Right cardiac atrium (tissue), 5 donors: Measurements from ENCODE around the gene NEK2. TPM values are rescaled to one million over a fixed set of nuclear protein-coding genes. Genes with fewer than 3 reads are reported as not detected.
"Not testable (repeated sequence)": the region's sequence is repeated elsewhere in the genome, so short reads cannot be mapped to it uniquely, and the experiment has no call there.

Experiments
- ATAC-seq, 2 donors: fragments of 200-7000 bp; cut with Tn5 transposase; one replicate each; pipeline versions ENCODE4 v1.8.0 to v1.9.1; 2020; ENCODE audit warnings: moderate library complexity in 2 of 2, mild to moderate bottlenecking in 1 of 2
- DNase-seq, 3 donors: peaks; one replicate each; pipeline ENCODE4 v3.0.0-alpha.2; 2020
- H3K27ac ChIP-seq: one replicate; pipeline ENCODE4 v1.5.1; 2013; ENCODE audit warnings: mild to moderate bottlenecking, low read length, control low read depth, moderate library complexity
- H3K27me3 ChIP-seq: one replicate; pipeline ENCODE4 v1.6.1; 2013; ENCODE audit not compliant: control insufficient read depth, insufficient read depth
- H3K4me1 ChIP-seq: one replicate; pipeline ENCODE4 v1.6.1; 2013; ENCODE audit warnings: low read length; ENCODE audit not compliant: control insufficient read depth, insufficient read depth
- H3K4me3 ChIP-seq: one replicate; pipeline ENCODE4 v1.5.1; 2013; ENCODE audit warnings: low read length, control low read depth
- H3K9me3 ChIP-seq: one replicate; pipeline ENCODE4 v1.6.1; 2013; ENCODE audit warnings: low read length; ENCODE audit not compliant: control insufficient read depth
- WGBS: extraction: QIAGEN DNeasy Blood & Tissue Kit; methylation state at CpG from one replicate; pipeline ENCODE4 v1.1.7; 2013; 5-methylcytosine and 5-hydroxymethylcytosine counted together
- intact Hi-C, 4 donors: fragments of 100-400 bp; cut with DNase I; formaldehyde crosslinking; loops; one replicate each; pipeline versions ENCODE4 v1.11.0 to v1.14.0; 2022 to 2023
- polyA plus RNA-seq: library from polyadenylated mRNA; stranded (reverse); fragments of 200-250 nt; gene quantifications from one replicate; pipeline ENCODE4 v1.2.3, GENCODE V29; 2013
- total RNA-seq, 4 donors: library from RNA; stranded (reverse); fragmentation: NEBNext Ultra II Directional; extraction: Animal tissue kit (Norgen Biotek cat#: 25700); gene quantifications; one replicate each; pipeline ENCODE4 v1.2.1, GENCODE V29; 2021
- donor health status: healthy with polysubstance abuse.
- donor health status: DM: no; HTN: yes; CAD: no.
- donor health status: DM: no; HTN: no; CAD: no.
- donor health status: DM: no; HTN: yes; CAD: no; lungs with severe emphysema.
- donor health status: DM: yes; HTN: yes; CAD: no.

NEK2 gene
- total and polyA plus RNA-seq, 5 donors, result 0.25 to 0.80 (median 0.44) TPM; not detected in 2

DNA sequence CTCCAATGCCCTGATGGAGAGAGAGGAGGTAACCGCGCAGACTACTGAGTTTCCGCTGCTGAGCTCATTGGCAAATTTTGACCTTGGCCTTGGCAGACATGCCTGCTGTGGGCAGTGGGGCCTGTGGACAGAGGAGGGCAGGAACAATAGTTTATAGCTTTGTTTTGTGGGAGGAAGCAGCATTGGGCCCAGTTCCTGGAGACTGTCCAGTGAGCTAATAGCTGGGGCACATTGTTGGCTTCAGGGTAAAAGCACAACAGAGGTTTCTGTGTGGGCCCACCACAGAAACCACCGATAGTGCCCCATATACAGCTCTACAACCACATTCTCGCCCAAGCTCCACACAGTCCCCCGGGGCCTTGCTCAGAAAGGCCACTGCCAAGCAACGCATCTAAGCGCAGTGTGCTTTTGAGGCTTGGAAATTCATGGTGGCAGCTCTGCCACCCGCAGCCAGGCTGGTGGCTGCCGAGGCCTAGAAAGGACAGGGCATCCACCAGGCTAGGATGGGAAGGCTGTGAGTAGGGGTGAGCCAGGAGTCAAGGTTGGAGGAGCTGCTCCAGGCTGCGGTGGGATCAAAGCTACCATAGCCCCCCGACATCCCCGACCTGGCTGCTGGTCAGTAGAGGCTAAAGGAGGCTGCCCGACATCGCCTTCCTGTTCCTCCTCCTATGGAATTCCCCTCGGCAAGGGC, 43.2 kb downstream of the NEK2 start:
- peaks cover 24% of the 10 kb centered on the region for H3K4me1 ChIP-seq
- 78% methylated on average over 16 of the region's 16 CpGs for WGBS
- no peaks in the 10 kb centered on the region for H3K27me3 ChIP-seq
- H3K27ac ChIP-seq, result peak overlapping the region; percentile 68
- no peak for ATAC-seq
- no peak overlapping the region for H3K4me3 ChIP-seq
- no peaks in the 10 kb centered on the region for H3K9me3 ChIP-seq
- peak in 1 of 3 donors; percentile 55 for DNase-seq
- intact Hi-C loops, result loop anchor here in 1 of 4 donors (5.0 kb wide), 1 partner anchor 55 kb away; the partner anchor contains the start of gene SLC30A1

GRCh38 chr1:211631168-211631567, 44.3 kb downstream of the NEK2 start:
- ATAC-seq (no peak), DNase-seq (no peak)
- no peak overlapping the region for H3K4me3 ChIP-seq
- WGBS, result 59% methylated on average over 6 of the region's 6 CpGs
- H3K9me3 ChIP-seq, result no peaks in the 10 kb centered on the region
- H3K27me3 ChIP-seq, result no peaks in the 10 kb centered on the region
- intact Hi-C loops, result loop anchor here in 1 of 4 donors (5.0 kb wide), 1 partner anchor 54 kb away; the partner anchor contains the start of gene SLC30A1
- peaks cover 24% of the 10 kb centered on the region for H3K4me1 ChIP-seq
- peak overlapping the region; percentile 61 for H3K27ac ChIP-seq

DNA sequence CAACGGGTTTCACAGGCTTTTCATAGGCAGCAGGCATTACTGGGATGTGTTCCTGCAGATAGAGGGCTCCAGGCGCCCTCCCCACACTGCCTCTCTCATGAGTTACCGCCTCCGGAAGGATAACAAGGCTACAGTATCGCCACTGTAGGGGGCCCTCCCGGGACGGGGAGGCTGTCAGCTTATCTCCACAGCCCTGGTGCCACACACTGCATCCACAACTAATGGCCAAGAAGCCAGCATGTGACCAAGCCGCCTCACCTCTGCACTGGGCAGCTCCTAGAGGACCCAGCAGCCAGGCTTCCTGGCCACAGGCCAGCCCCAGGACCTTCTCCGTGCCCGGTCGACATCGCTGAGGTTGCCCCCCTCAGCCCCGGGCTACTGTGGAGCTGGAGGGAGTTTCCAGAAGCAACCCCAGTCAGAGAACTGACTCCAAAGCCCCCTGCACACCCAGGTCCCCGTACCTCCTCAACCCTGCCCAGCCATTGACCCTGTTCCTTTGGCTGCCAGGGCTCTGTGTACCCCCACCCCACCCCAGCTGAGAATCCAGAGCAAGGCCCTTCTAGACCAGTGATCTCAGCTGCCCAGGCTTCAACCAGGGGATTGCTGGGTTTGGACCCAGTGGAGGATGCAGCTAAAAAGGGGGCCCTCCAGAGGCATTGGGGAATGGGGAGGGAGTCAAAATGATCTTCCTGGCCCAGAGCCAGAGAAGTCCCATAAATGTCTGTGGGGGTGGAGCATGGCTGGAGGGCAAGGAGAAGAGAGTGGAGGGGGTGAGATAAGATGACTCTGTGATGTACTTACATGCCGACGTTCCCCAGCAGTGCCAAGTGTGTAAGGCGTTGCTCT, 45.0 kb downstream of the NEK2 start:
- intact Hi-C loops, result loop anchor here in 1 of 4 donors (5.0 kb wide), 1 partner anchor 53 kb away; the partner anchor contains the start of gene SLC30A1
- DNase-seq, result peak; percentile 52 to 84 (median 78)
- Histone ChIP-seq H3K27ac (peak overlapping the region; percentile 72), H3K27me3 (no peaks in the 10 kb centered on the region), H3K4me1 (peaks cover 24% of the 10 kb centered on the region), H3K9me3 (no peaks in the 10 kb centered on the region), H3K4me3 (no peak overlapping the region)
- WGBS, result 21% methylated on average over 17 of the region's 17 CpGs
- peak; percentile 79 to 81 for ATAC-seq

GRCh38 chr1:211628417-211628816, 47.0 kb downstream of the NEK2 start:
- no peak for DNase-seq
- Histone ChIP-seq H3K4me1 (peaks cover 21% of the 10 kb centered on the region), H3K9me3 (no peaks in the 10 kb centered on the region), H3K4me3 (no peak overlapping the region), H3K27me3 (no peaks in the 10 kb centered on the region), H3K27ac (no peak overlapping the region)
- ATAC-seq, result no peak
- intact Hi-C loops, result no loop called here
- 59% methylated on average over 4 of the region's 4 CpGs for WGBS

DNA sequence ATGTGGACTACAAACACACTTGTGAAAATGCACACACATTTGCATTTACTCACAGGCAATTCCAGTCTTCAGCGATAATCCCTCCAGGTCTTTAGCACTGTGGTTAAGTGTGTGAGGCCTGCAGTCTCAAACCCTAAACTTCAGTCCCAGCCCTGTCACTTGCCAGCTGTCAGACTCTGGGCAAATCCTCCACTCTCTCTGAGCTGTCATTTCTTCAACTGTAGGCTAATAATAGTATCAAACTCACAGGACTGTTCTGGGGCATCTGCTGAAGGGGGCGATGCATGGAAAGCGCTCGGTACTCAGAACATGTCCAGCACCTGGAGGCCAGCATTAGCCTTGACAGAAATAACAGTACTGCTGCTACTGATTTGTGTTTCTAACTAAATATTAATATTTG, 48.2 kb downstream of the NEK2 start:
- 77% methylated on average over 4 of the region's 4 CpGs for WGBS
- Histone ChIP-seq H3K27ac (no peak overlapping the region), H3K9me3 (no peaks in the 10 kb centered on the region), H3K4me1 (peaks cover 10% of the 10 kb centered on the region), H3K27me3 (no peaks in the 10 kb centered on the region), H3K4me3 (no peak overlapping the region)
- intact Hi-C loops, result no loop called here
- no peak for DNase-seq
- ATAC-seq, result no peak

DNA sequence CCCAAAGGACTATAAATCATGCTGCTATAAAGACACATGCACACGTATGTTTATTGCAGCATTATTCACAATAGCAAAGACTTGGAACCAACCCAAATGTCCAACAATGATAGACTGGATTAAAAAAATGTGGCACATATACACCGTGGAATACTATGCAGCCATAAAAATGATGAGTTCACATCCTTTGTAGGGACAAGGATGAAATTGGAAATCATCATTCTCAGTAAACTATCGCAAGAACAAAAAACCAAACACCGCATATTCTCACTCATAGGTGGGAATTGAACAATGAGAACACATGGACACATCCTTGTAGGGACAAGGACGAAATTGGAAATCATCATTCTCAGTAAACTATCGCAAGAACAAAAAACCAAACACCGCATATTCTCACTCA, 49.6 kb downstream of the NEK2 start:
- ATAC-seq, intact Hi-C loops, H3K4me3 ChIP-seq, H3K4me1 ChIP-seq, DNase-seq, H3K9me3 ChIP-seq, H3K27me3 ChIP-seq, H3K27ac ChIP-seq: not testable (repeated sequence)
- WGBS, result 97% methylated on average over 6 of the region's 7 CpGs

DNA sequence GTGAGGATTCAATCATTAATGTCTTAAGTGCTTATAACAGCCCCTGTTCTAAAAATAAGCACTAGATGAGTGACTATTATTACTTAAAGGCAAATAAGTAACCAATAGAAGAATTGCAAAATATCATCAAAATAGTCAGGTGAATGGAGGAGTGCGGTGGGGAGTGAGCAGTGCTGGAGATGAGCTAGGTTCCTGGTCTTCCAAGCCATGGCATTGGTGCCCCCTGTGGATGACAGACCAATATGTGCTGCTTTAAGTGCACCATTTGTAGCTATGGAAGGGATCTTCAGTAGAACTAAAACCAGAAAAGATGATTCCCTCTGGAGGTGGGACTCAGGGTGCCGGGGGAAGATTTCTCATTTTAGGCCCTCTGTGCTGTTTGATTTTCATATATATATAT, 50.4 kb downstream of the NEK2 start:
- 69% methylated on average over 2 of the region's 2 CpGs for WGBS
- H3K4me1 ChIP-seq, result peaks cover 1% of the 10 kb centered on the region
- ATAC-seq, result peak; percentile 42 to 51
- H3K4me3 ChIP-seq, result no peak overlapping the region
- no peak overlapping the region for H3K27ac ChIP-seq
- H3K27me3 ChIP-seq, result no peaks in the 10 kb centered on the region
- intact Hi-C loops, result no loop called here
- no peaks in the 10 kb centered on the region for H3K9me3 ChIP-seq
- DNase-seq, result peak in 1 of 3 donors; percentile 58

DNA sequence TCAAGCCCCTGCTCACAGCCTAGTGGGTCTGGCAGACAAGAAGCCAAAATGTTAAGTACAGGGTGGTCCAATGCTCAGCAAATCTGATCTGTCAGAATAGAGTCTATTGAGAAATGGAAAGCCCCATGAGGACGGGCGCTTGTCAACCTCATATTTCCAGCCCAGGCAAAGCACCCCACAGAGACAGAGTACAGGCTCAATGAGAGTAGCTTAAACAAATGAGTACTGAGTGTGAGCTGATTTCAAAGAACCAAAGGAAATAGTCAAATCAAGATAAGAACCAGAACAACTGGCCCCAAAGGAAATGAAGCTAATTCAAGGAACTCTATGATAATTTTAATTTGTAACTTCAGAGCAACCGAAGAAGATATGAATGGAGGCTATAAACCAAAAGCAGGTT, 51.9 kb downstream of the NEK2 start:
- Histone ChIP-seq H3K27ac (no peak overlapping the region), H3K27me3 (no peaks in the 10 kb centered on the region), H3K4me1 (no peaks in the 10 kb centered on the region), H3K9me3 (no peaks in the 10 kb centered on the region), H3K4me3 (no peak overlapping the region)
- 66% methylated on average over 3 of the region's 3 CpGs for WGBS
- intact Hi-C loops, result no loop called here
- no peak for DNase-seq
- no peak for ATAC-seq

DNA sequence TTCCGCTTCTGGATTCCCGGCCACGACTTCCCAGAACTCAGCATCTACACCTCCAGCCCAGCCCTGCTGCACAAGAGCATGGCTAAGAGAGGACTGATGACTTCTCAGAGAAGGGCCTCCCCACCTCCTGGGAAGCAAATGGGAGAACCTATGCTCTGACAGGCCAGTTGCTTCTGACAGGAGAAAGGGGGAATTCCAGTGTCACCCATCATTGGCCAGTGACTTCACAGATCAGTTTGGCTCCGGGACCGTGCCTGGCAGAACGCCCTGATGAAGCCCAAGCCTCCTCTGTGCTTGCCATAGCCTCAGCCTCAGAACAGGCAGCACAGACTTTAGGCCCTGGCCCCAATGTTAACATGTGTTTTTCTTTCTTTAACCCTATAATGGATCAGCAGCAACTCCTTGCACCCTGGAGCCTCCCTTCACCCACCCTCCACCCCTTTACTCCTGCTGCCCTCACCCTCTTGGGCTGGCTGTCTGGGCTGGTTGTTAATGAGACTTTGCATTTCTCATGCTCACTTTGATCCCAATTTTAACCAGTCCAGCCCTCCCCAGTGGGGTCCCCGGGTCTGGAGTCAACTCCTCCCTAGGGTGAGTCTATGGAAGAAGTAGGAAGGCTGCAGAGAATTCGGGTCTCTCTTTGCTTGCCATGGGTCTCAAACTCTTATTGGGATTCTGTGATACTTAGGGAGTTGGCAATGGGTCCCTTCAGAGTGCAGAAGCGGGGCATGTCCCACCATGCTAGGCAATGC, 53.8 kb downstream of the NEK2 start:
- ATAC-seq, result no peak
- Histone ChIP-seq H3K27ac (no peak overlapping the region), H3K4me3 (no peak overlapping the region), H3K9me3 (no peaks in the 10 kb centered on the region), H3K4me1 (peaks cover 2% of the 10 kb centered on the region), H3K27me3 (no peaks in the 10 kb centered on the region)
- intact Hi-C loops, result no loop called here
- peak; percentile 33 to 81 (median 76) for DNase-seq
- WGBS, result 56% methylated on average over 9 of the region's 9 CpGs

- Histone ChIP-seq H3K27ac (no peak overlapping the region), H3K27me3 (no peaks in the 10 kb centered on the region), H3K4me1 (peaks cover 4% of the 10 kb centered on the region), H3K9me3 (no peaks in the 10 kb centered on the region), H3K4me3 (no peak overlapping the region)
- WGBS, result 98% methylated on average over 5 of the region's 5 CpGs
- ATAC-seq, result no peak
- intact Hi-C loops, result no loop called here
- DNase-seq, result no peak
Observed at GRCh38 chr1:211620097-211620496, 55.3 kb downstream of the NEK2 start.
